GM12878 (cell line): ENCODE results near the gene ATP6V1C2. TPM values are rescaled to one million over a fixed set of nuclear protein-coding genes. Genes with fewer than 3 reads are reported as not detected.
A peak's percentile ranks its signal among the peaks of the same experiment; 100 is the strongest.

Experiments
- ATAC-seq: fragments of 200-7000 bp; cut with Tn5 transposase; 3 replicates; pipeline ENCODE4 v1.9.1; 2020; ENCODE audit warnings: mild to moderate bottlenecking, moderate library complexity
- BruUV-seq: library from RNA; stranded (reverse); fragments of 400-500 nt; replicated peaks from 2 replicates; lab custom pipeline; 2021; lab: Mats Ljungman, UMichigan
- CTCF ChIA-PET: fragments of 300-600 bp; sonication (Branson Sonifier 250); formaldehyde crosslinking; extraction: SDS; loops from one replicate; lab custom pipeline; 2021; ENCODE audit warnings: inconsistent platforms; lab: Yijun Ruan, JAX
- POLR2A ChIA-PET: fragments of 350-600 bp; formaldehyde crosslinking; extraction: SDS; loops from one replicate; lab custom pipeline; 2021; ENCODE audit warnings: inconsistent platforms; lab: Charles Lee
- RAD21 ChIA-PET: fragments of 300-600 bp; sonication (Branson Sonifier 250); formaldehyde crosslinking; loops from one replicate; lab custom pipeline; 2023; ENCODE audit warnings: antibody characterized with exemption; ENCODE audit not compliant: unreplicated experiment; lab: Charles Lee
- SMC1A ChIA-PET: fragments of 300-600 bp; sonication (Branson Sonifier 250); formaldehyde crosslinking; loops from one replicate; lab custom pipeline; 2023; ENCODE audit not compliant: unreplicated experiment, uncharacterized antibody; lab: Charles Lee
- DNase-seq: peaks from one replicate; pipeline ENCODE4 v3.0.0-alpha.2; 2011; ENCODE audit warnings: low read depth, low spot score
- FAIRE-seq: peaks from 3 replicates; lab custom pipeline; 2011; peaks lifted over from hg19 to GRCh38; lab: Jason Lieb, UNC
- H2AFZ ChIP-seq: 2 replicates; pipeline ENCODE4 v1.6.0; 2011; ENCODE audit warnings: low read depth, low read length, control low read depth; ENCODE audit not compliant: control insufficient read depth
- H3K27ac ChIP-seq: 2 replicates; pipeline ENCODE4 v1.5.1; 2011; ENCODE audit warnings: control low read depth; ENCODE audit not compliant: control insufficient read depth, insufficient read depth
- H3K27me3 ChIP-seq, 2 experiments: replicated peaks in 1 of 2; 2 replicates each; pipeline versions ENCODE4 v1.6.0 to v1.6.1; 2011; ENCODE audit warnings: low read length in 1 of 2; ENCODE audit not compliant: control insufficient read depth in 2 of 2, insufficient read depth in 2 of 2
- H3K36me3 ChIP-seq, 2 experiments: 2 replicates each; pipeline ENCODE4 v1.5.1; 2011; ENCODE audit warnings: low read length in 1 of 2; ENCODE audit not compliant: control insufficient read depth in 2 of 2, insufficient read depth in 2 of 2
- H3K4me1 ChIP-seq: 2 replicates; pipeline ENCODE4 v1.6.1; 2011; ENCODE audit warnings: mild to moderate bottlenecking, low read length, moderate library complexity, mixed read lengths; ENCODE audit not compliant: control insufficient read depth, insufficient read depth
- H3K4me2 ChIP-seq: 2 replicates; pipeline ENCODE4 v1.6.0; 2011; ENCODE audit warnings: control low read depth; ENCODE audit not compliant: control insufficient read depth, insufficient read depth
- H3K4me3 ChIP-seq: fragments of 200-600 bp; sonication (generic); 2 replicates; pipeline ENCODE4 v1.5.1; 2016
- H3K79me2 ChIP-seq: 2 replicates; pipeline ENCODE4 v1.6.0; 2011; ENCODE audit warnings: low read length; ENCODE audit not compliant: control insufficient read depth, insufficient read depth
- H3K9ac ChIP-seq: 2 replicates; pipeline ENCODE4 v1.8.0; 2011; ENCODE audit warnings: low read length, control low read depth, mixed read lengths; ENCODE audit not compliant: control insufficient read depth, insufficient read depth
- H3K9me3 ChIP-seq: replicated peaks from 3 replicates; pipeline ENCODE4 v1.5.1; 2011; ENCODE audit warnings: mild to moderate bottlenecking, low read length; ENCODE audit not compliant: control insufficient read depth, insufficient read depth
- H4K20me1 ChIP-seq: 2 replicates; pipeline ENCODE4 v1.6.0; 2011; ENCODE audit not compliant: control insufficient read depth, insufficient read depth
- HDAC6 ChIP-seq: fragments of 200-600 bp; sonication (generic); IDR thresholded peaks from one replicate; pipeline ENCODE4 v1.8.0; 2017; ENCODE audit warnings: antibody characterized with exemption; ENCODE audit not compliant: unreplicated experiment
- POLR2A ChIP-seq: IDR thresholded peaks from 2 replicates; pipeline ENCODE4 v1.6.1; 2011; ENCODE audit warnings: low read depth, mild to moderate bottlenecking, low read length
- RELB ChIP-seq: fragments of 450-650 bp; IDR thresholded peaks from 2 replicates; pipeline ENCODE4 v1.6.1; 2017; ENCODE audit warnings: low read depth, mild to moderate bottlenecking, moderate library complexity
- whole genome bisulfite sequencing: methylation state at CpG from one replicate; pipeline ENCODE4 v1.1.6; 2016; ENCODE audit warnings: low lambda C conversion rate; ENCODE audit not compliant: insufficient replicate concordance, insufficient coverage; ENCODE audit errors: missing lambda C conversion rate; 5-methylcytosine and 5-hydroxymethylcytosine counted together
- in situ Hi-C: fragments of 300-500 bp; cut with MboI; formaldehyde crosslinking; loops from 9 replicates; pipeline ENCODE4 v1.14.3; 2018; ENCODE audit warnings: mixed read lengths
- intact Hi-C: fragments of 100-400 bp; cut with micrococcal nuclease; formaldehyde crosslinking; loops from one replicate; pipeline ENCODE4 v1.14.2; 2022; ENCODE audit not compliant: unreplicated experiment
- polyA plus RNA-seq, 11 experiments: library from polyadenylated mRNA; depleted of rRNA in 4 of 11; unstranded in 6 of 11; stranded (reverse) in 5 of 11; fragments of >200 nt; fragmentation: Nextera tagmentation in 4 of 11; fragmentation: Illumina TruSeq in 1 of 11; extraction: Ambion mirVana in 4 of 11; extraction: Trizol in 1 of 11; gene quantifications; 1 replicate in 1 of 11; 2 replicates in 10 of 11; pipeline versions ENCODE4 v1.2.1 to v1.2.3, GENCODE V29; 2011 to 2016; ENCODE audit warnings: inconsistent platforms in 2 of 11, missing spikeins in 2 of 11, low read depth in 1 of 11
- total RNA-seq, 4 experiments: library from RNA; depleted of rRNA in 3 of 4; stranded (reverse); fragments of >200 nt in 3 of 4; fragmentation: Illumina TruSeq in 1 of 4; extraction: Trizol in 1 of 4; gene quantifications; 2 replicates each; pipeline versions ENCODE4 v1.2.1 to v1.2.3, GENCODE V29; 2013 to 2021
- TF ChIP-seq, protein P1 (sequence below): IDR thresholded peaks from 2 replicates; pipeline ENCODE4 v1.6.1; 2011; ENCODE audit warnings: low read depth, low read length, improper control_type of control experiment, borderline replicate concordance

Gene ATP6V1C2
- total and polyA plus RNA-seq, 10 of the 15 experiments (the other 5 are each of a cell fraction or from before 2014, with no cell fraction given): 0.04 to 1.5 (median 0.24) TPM; not detected in 1

GRCh38 chr2:10783421-10783820 is 62.0 kb downstream of the ATP6V1C2 start (continued):
- TF ChIP-seq RELB: no peak
- TF ChIP-seq HDAC6: no peak

DNA sequence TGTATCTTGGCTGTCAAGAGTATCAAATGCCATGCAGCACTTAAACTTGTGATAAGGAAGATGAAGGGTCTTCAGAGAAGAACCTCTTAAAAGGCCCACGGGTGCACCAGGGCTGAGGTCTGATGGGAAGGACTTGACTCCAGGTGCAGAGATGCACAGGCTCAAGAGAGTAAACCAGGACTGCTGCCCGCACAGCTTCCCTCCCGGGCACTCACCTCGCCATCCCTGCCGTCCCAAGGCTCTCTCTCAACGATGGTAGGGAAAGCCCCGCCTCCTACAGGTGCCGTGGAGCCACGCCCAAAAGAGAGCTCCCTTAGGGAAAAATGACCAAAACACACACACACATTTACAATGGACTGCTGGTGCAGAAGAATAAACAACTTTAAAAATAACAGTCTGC is 63.3 kb downstream of the ATP6V1C2 start:
- H3K27me3 ChIP-seq: no peaks in the 10 kb centered on the region
- H3K4me3 ChIP-seq: no peak overlapping the region
- in situ Hi-C loops: no loop called here
- H2AFZ ChIP-seq: no peak overlapping the region
- H3K79me2 ChIP-seq: no peaks in the 10 kb centered on the region
- no peaks in the 10 kb centered on the region for H3K9me3 ChIP-seq
- no peak for FAIRE-seq
- H4K20me1 ChIP-seq: no peaks in the 10 kb centered on the region
- BruUV-seq: no TSS peak
- SMC1A ChIA-PET: interaction anchor here (1.2 kb wide), 1 partner anchor 36 kb away, joined by 3 read pairs; no protein-coding TSS in a partner anchor
- CTCF ChIA-PET: interaction anchor here (2.8 kb wide), 1 partner anchor 48 kb away, joined by 10 read pairs; no protein-coding TSS in a partner anchor
- RAD21 ChIA-PET: no interaction called here
- TF ChIP-seq, protein P1, sequence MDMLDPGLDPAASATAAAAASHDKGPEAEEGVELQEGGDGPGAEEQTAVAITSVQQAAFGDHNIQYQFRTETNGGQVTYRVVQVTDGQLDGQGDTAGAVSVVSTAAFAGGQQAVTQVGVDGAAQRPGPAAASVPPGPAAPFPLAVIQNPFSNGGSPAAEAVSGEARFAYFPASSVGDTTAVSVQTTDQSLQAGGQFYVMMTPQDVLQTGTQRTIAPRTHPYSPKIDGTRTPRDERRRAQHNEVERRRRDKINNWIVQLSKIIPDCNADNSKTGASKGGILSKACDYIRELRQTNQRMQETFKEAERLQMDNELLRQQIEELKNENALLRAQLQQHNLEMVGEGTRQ: no peak
- 0 out of 2 replicates have a peak, but pooled peaks have one; percentile 20 for TF ChIP-seq POLR2A
- TF ChIP-seq, all 136 proteins: peak for 1
- Histone ChIP-seq H3K27ac (no peak overlapping the region), H3K9ac (no peak overlapping the region), H3K36me3 (peaks cover 28 to 76% of the 10 kb centered on the region in 2 experiments), H3K4me2 (no peak overlapping the region), H3K4me1 (no peaks in the 10 kb centered on the region)
- DNase-seq: no peak
- POLR2A ChIA-PET: no interaction called here
- intact Hi-C loops: no loop called here
- no peak for ATAC-seq
- 96% methylated on average over 9 of the region's 9 CpGs for WGBS
